GM21717 (cell line): ENCODE data around the gene MRPL18.

Source experiments
- ATAC-seq: cut with Tn5 transposase; IDR thresholded peaks from one replicate; pipeline ENCODE4 v1.9.1; 2021; ENCODE audit warnings: mild to moderate bottlenecking, moderate library complexity; ENCODE audit not compliant: unreplicated experiment

MRPL18 gene

GRCh38 chr6:159838020-159838744 is 47.9 kb downstream of the MRPL18 start:
- ATAC-seq, result no peak

GRCh38 chr6:159842035-159842434 is 51.8 kb downstream of the MRPL18 start:
- no peak for ATAC-seq

- ATAC-seq, result no peak
Observed at GRCh38 chr6:159844737-159845645, 54.7 kb downstream of the MRPL18 start.
